HCT116 (cell line): Measurements from ENCODE around the gene TMEM80. TPM values are rescaled to one million over a fixed set of nuclear protein-coding genes. Genes with fewer than 3 reads are reported as not detected.

Experiments
- ATAC-seq: fragments of 200-7000 bp; cut with Tn5 transposase; 2 replicates; pipeline ENCODE4 v1.9.1; 2020; ENCODE audit warnings: mild to moderate bottlenecking, moderate library complexity
- BruUV-seq: library from RNA; stranded (reverse); fragments of 400-500 nt; replicated peaks from 2 replicates; lab custom pipeline; 2021; lab: Mats Ljungman, UMichigan
- CTCF ChIA-PET: fragments of 300-600 bp; sonication (Branson Sonifier 250); formaldehyde crosslinking; loops from one replicate; lab custom pipeline; 2021; ENCODE audit warnings: antibody characterized with exemption; lab: Charles Lee
- POLR2A ChIA-PET: fragments of 300-600, 350-600 bp; sonication (Branson Sonifier 250); formaldehyde crosslinking; loops from one replicate; lab custom pipeline; 2021; ENCODE audit warnings: antibody characterized with exemption; lab: Charles Lee
- RAD21 ChIA-PET, 2 experiments: fragments of 300-600 bp; sonication (Branson Sonifier 250); formaldehyde crosslinking; loops; one replicate each; lab custom pipeline; 2023; ENCODE audit warnings: low total read pairs in 2 of 2; ENCODE audit not compliant: uncharacterized antibody in 2 of 2, unreplicated experiment in 2 of 2, low non-redundant PET in 1 of 2; lab: Charles Lee
- DNase-seq: peaks from one replicate; pipeline ENCODE4 v3.0.0-alpha.2; 2010; ENCODE audit warnings: low read depth, low spot score
- H2AFZ ChIP-seq: fragments of 200-600 bp; shearing (Covaris generic), sonication (generic); 2 replicates; pipeline ENCODE4 v1.6.1; 2017; ENCODE audit warnings: low read depth, mixed run types, mixed read lengths, antibody characterized with exemption, low read length; ENCODE audit not compliant: poor library complexity, severe bottlenecking
- H3K27ac ChIP-seq: 2 replicates; pipeline ENCODE4 v1.5.1; 2012; ENCODE audit warnings: low read depth, low read length
- H3K27me3 ChIP-seq: fragments of 200-600 bp; sonication (generic); 2 replicates; pipeline ENCODE4 v1.6.1; 2016; ENCODE audit warnings: mixed run types, low read length, mixed read lengths; ENCODE audit not compliant: insufficient read depth
- H3K36me3 ChIP-seq, 2 experiments: fragments of 200-500 bp in 1 of 2; fragments of 200-600 bp in 1 of 2; sonication (Bioruptor generic) in 1 of 2; sonication (generic) in 1 of 2; 2 replicates each; pipeline versions ENCODE4 v1.5.1 to v1.6.1; 2014 to 2016; ENCODE audit warnings: low read length in 2 of 2, inconsistent platforms in 1 of 2, mixed read lengths in 1 of 2, mixed run types in 1 of 2; ENCODE audit not compliant: insufficient read depth in 2 of 2, control insufficient read depth in 1 of 2
- H3K4me1 ChIP-seq, 2 experiments: fragments of 200-600 bp in 1 of 2; sonication (generic) in 1 of 2; 2 replicates each; pipeline versions ENCODE4 v1.5.1 to v1.6.1; 2012 to 2017; ENCODE audit warnings: low read length in 2 of 2, inconsistent platforms in 1 of 2, mild to moderate bottlenecking in 1 of 2, mixed read lengths in 1 of 2, mixed run types in 1 of 2, moderate library complexity in 1 of 2; ENCODE audit not compliant: insufficient read depth in 2 of 2, control insufficient read depth in 1 of 2
- H3K4me2 ChIP-seq: fragments of 200-600 bp; sonication (generic); 2 replicates; pipeline ENCODE4 v1.6.1; 2017; ENCODE audit warnings: mixed run types, low read length, mixed read lengths
- H3K4me3 ChIP-seq, 2 experiments: fragments of 200-600 bp in 1 of 2; sonication (generic) in 1 of 2; replicated peaks in 1 of 2; 2 replicates each; pipeline ENCODE4 v1.5.1; 2011 to 2016; ENCODE audit warnings: low read length in 2 of 2, control low read depth in 1 of 2, low read depth in 1 of 2, mild to moderate bottlenecking in 1 of 2, mixed read lengths in 1 of 2, mixed run types in 1 of 2
- H3K79me2 ChIP-seq: fragments of 200-600 bp; sonication (generic); 2 replicates; pipeline ENCODE4 v1.6.1; 2017; ENCODE audit warnings: mild to moderate bottlenecking, mixed run types, low read length, moderate library complexity, mixed read lengths; ENCODE audit not compliant: insufficient read depth
- H3K9ac ChIP-seq: fragments of 200-600 bp; sonication (generic); 2 replicates; pipeline ENCODE4 v1.6.1; 2016; ENCODE audit warnings: low read length, mixed read lengths
- H3K9me2 ChIP-seq: fragments of 200-600 bp; sonication (generic), shearing (Covaris generic); 2 replicates; pipeline ENCODE4 v1.6.1; 2017; ENCODE audit warnings: mixed run types, mild to moderate bottlenecking, moderate library complexity; ENCODE audit not compliant: insufficient read depth
- H3K9me3 ChIP-seq, 2 experiments: fragments of 200-500 bp in 1 of 2; fragments of 200-600 bp in 1 of 2; sonication (Bioruptor generic) in 1 of 2; sonication (generic) in 1 of 2; 2 replicates each; pipeline ENCODE4 v1.6.1; 2014 to 2017; ENCODE audit warnings: low read length in 2 of 2, mixed read lengths in 2 of 2, inconsistent platforms in 1 of 2, low read depth in 1 of 2, mild to moderate bottlenecking in 1 of 2, mixed run types in 1 of 2, moderate library complexity in 1 of 2; ENCODE audit not compliant: control insufficient read depth in 1 of 2, insufficient read depth in 1 of 2
- H4K20me1 ChIP-seq: fragments of 200-600 bp; sonication (generic), shearing (Covaris generic); 2 replicates; pipeline ENCODE4 v1.6.1; 2017; ENCODE audit warnings: mixed run types, mild to moderate bottlenecking, moderate library complexity; ENCODE audit not compliant: insufficient read depth
- POLR2A ChIP-seq: IDR thresholded peaks from 2 replicates; pipeline ENCODE4 v1.7.0; 2011; ENCODE audit warnings: borderline replicate concordance; ENCODE audit not compliant: insufficient read depth, insufficient read length; ENCODE audit errors: extremely low read depth
- POLR2AphosphoS5 ChIP-seq: IDR thresholded peaks from 2 replicates; pipeline ENCODE4 v1.6.1; 2011; ENCODE audit warnings: mild to moderate bottlenecking, low read depth, low read length, moderate library complexity
- SP1 ChIP-seq: IDR thresholded peaks from 2 replicates; pipeline ENCODE4 v1.6.1; 2012; ENCODE audit warnings: low read depth
- ZFX ChIP-seq: fragments of 450-650 bp; IDR thresholded peaks from 2 replicates; pipeline ENCODE4 v1.6.1; 2017
- ZNF274 ChIP-seq: fragments of 200-500 bp; sonication (Bioruptor generic); IDR thresholded peaks from 2 replicates; pipeline ENCODE4 v1.6.1; 2014; ENCODE audit warnings: mild to moderate bottlenecking, low read depth, low read length, inconsistent platforms
- intact Hi-C: fragments of 100-400 bp; cut with micrococcal nuclease; formaldehyde crosslinking; loops from 2 replicates; pipeline ENCODE4 v1.10.0; 2022
- total RNA-seq: library from RNA; stranded (reverse); gene quantifications from one replicate; pipeline ENCODE4 v1.2.1, GENCODE V29; 2021; ENCODE audit not compliant: unreplicated experiment
- TF ChIP-seq, protein P1 (sequence below): IDR thresholded peaks from 2 replicates; pipeline ENCODE4 v1.6.1; 2012; ENCODE audit warnings: low read depth

TMEM80 gene
- total RNA-seq, 1 experiment from 2014 or later, result 18.4 TPM

DNA sequence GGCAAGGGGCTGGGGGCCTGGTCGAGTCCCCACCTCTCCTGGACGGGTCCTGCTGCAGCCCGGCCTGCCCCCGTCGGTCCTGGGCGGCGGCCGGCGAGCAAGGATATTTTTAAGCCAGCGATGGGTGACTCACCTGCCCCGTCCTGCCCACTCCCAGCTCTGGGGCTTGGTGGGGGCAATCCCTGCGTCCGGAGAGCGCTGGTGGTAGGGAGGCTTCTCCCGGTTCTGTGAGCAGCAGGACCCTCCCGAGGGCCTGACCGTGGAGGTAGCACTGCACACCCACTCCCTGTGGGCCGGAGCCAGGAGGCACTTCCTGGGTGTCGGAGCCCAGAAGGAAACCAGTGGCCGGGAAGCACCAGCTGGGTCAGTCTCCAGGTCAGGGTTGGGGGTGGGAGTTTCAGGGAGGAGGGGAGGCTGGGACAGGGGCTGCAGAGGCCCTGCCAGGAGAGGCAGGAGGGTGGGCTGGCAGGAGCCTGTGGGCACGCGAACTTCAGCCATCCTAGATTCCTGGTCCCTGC is 10.9 kb downstream of the TMEM80 start:
- no peak overlapping the region for H2AFZ ChIP-seq
- DNase-seq (no peak), ATAC-seq (peak; percentile 50)
- peak overlapping the region; percentile 87 to 96 for H3K4me3 ChIP-seq
- peak overlapping the region; percentile 99 for H3K27ac ChIP-seq
- H4K20me1 ChIP-seq, result no peaks in the 10 kb centered on the region
- POLR2A ChIA-PET, result interaction anchor here (1.4 kb wide), 1 partner anchor 10 kb away, joined by 6 read pairs; no protein-coding TSS in a partner anchor
- H3K79me2 ChIP-seq, result peaks cover 37% of the 10 kb centered on the region
- no peaks in the 10 kb centered on the region for H3K9me3 ChIP-seq
- intact Hi-C loops, result no loop called here
- peak overlapping the region; percentile 98 for H3K4me2 ChIP-seq
- H3K4me1 ChIP-seq, result peaks cover 41 to 64% of the 10 kb centered on the region in 2 experiments
- RAD21 ChIA-PET, result interaction anchor here (0.6 to 1.2 kb wide), 2 partner anchors 9 to 115 kb away, joined by 3 read pairs; no protein-coding TSS in a partner anchor
- H3K36me3 ChIP-seq, result peaks cover 0 to 7% of the 10 kb centered on the region in 2 experiments; a peak in 1 of 4 replicates
- H3K9me2 ChIP-seq, result no peaks in the 10 kb centered on the region
- CTCF ChIA-PET, result interaction anchor here (0.6 to 3.1 kb wide), 6 partner anchors 11 to 1240 kb away, joined by 3 to 24 read pairs (median 5); partner anchors contain the start of genes DEAF1 and TMEM80
- TSS peak; percentile 35 for BruUV-seq
- H3K9ac ChIP-seq, result peak overlapping the region; percentile 89
- H3K27me3 ChIP-seq, result no peaks in the 10 kb centered on the region
- TF ChIP-seq SP1 (no peak), ZFX (peak; percentile 33; the same call in 1 of the 2 replicates), POLR2A (no peak), POLR2AphosphoS5 (no peak; the same call in 1 of the 2 replicates), ZNF274 (no peak)
- TF ChIP-seq, protein P1, sequence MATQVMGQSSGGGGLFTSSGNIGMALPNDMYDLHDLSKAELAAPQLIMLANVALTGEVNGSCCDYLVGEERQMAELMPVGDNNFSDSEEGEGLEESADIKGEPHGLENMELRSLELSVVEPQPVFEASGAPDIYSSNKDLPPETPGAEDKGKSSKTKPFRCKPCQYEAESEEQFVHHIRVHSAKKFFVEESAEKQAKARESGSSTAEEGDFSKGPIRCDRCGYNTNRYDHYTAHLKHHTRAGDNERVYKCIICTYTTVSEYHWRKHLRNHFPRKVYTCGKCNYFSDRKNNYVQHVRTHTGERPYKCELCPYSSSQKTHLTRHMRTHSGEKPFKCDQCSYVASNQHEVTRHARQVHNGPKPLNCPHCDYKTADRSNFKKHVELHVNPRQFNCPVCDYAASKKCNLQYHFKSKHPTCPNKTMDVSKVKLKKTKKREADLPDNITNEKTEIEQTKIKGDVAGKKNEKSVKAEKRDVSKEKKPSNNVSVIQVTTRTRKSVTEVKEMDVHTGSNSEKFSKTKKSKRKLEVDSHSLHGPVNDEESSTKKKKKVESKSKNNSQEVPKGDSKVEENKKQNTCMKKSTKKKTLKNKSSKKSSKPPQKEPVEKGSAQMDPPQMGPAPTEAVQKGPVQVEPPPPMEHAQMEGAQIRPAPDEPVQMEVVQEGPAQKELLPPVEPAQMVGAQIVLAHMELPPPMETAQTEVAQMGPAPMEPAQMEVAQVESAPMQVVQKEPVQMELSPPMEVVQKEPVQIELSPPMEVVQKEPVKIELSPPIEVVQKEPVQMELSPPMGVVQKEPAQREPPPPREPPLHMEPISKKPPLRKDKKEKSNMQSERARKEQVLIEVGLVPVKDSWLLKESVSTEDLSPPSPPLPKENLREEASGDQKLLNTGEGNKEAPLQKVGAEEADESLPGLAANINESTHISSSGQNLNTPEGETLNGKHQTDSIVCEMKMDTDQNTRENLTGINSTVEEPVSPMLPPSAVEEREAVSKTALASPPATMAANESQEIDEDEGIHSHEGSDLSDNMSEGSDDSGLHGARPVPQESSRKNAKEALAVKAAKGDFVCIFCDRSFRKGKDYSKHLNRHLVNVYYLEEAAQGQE, result no peak
